ENCODE results near the gene PHOX2B.

DNA sequence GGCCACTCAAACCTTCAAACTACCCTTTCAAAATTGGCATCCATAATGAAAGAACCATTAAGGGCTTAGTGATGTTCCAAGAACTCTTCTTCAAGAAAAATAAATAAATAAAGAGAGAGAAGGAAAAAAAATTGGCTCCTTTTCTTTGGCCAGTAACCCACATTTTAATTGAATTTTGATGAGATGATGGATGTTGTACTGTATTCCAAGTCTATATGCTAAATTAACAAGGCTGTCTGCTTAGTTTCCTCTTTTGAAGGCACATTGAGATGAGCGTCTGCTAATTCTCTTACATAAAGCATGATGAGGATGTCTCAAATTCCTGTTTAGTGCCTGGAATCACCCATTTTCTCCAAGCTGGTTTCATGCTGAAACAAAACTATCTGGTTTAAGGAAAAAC, 33.4 kb downstream of the PHOX2B start:
- TF ChIP-seq, protein P1, sequence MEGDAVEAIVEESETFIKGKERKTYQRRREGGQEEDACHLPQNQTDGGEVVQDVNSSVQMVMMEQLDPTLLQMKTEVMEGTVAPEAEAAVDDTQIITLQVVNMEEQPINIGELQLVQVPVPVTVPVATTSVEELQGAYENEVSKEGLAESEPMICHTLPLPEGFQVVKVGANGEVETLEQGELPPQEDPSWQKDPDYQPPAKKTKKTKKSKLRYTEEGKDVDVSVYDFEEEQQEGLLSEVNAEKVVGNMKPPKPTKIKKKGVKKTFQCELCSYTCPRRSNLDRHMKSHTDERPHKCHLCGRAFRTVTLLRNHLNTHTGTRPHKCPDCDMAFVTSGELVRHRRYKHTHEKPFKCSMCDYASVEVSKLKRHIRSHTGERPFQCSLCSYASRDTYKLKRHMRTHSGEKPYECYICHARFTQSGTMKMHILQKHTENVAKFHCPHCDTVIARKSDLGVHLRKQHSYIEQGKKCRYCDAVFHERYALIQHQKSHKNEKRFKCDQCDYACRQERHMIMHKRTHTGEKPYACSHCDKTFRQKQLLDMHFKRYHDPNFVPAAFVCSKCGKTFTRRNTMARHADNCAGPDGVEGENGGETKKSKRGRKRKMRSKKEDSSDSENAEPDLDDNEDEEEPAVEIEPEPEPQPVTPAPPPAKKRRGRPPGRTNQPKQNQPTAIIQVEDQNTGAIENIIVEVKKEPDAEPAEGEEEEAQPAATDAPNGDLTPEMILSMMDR (IDR thresholded peaks at IDR 0.05), result no peak
- no peak for TF ChIP-seq POLR2A (IDR thresholded peaks at IDR 0.05)
